ENCODE measurements around the gene HP. TPM values are rescaled to one million over a fixed set of nuclear protein-coding genes. Genes with fewer than 3 reads are reported as not detected.

Gene HP
- total and polyA plus RNA-seq, 2 donors (not counting 1 experiment from before 2014, with no cell fraction given), result not detected

DNA sequence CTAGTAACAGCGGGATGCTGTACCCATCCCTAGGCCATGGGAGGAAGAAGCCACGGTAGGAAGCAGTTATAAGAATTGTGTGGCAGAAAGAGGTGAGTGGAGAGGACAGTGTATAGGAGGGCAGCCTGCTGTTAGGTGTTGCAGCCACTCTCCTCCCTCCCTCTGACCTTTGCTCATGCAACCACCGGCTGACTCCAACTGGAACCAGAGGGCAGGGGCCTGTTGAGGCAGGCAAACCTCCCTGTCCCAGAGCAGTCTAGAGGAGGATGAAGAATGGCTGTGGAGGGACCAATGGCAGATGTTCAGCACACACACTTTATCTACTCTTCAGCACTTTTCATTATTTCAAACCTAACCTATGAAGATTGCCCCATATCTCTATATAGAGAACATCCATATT lies 36.9 kb downstream of the HP start:
- no peak overlapping the region for H3K4me2 ChIP-seq (replicated peaks; ENCODE audit: low read depth, low read length, poor library complexity, severe bottlenecking)

DNA sequence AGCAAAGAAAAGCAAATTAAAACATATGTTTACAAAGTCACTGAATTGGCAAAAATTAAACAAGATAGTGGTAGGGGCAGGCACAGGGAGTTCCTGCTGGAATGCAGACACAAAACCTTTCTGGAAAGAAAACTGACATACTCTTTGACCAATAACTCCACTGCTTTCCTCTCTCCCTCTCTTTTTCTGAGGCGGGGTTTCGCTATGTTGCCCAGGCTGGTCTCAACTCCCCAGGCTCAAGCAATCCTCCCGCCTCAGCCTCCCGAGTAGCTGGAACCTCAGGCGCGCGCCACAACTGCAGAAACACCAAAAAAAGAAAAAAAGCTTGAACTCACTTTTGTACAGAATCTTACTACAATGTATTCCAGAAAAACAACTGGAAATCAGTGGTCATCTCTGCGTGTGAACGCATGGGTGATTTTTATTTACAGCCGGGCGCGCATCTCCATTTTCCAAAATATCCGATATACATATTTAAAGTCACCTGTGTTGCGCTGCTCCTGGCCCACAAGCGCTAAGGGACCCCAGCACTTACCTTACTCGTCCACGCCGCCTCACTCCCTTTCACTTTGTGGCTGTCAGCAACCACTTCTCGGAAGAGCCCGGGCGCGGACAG lies 38.6 kb downstream of the HP start:
- Mint-ChIP-seq H3K27ac (peak overlapping the region; percentile 92), H3K27me3 (no peaks in the 10 kb centered on the region), H3K9me3 (ENCODE audit: insufficient read depth) (no peaks in the 10 kb centered on the region), H3K4me3 (peak overlapping the region; percentile 90), H3K4me1 (peaks cover 42% of the 10 kb centered on the region)
- Histone ChIP-seq H3K9ac (ENCODE audit: low read length) (peak overlapping the region; percentile 92), H4K20me1 (ENCODE audit: control insufficient read depth, insufficient read depth, low read length, poor library complexity, severe bottlenecking) (peaks cover 8% of the 10 kb centered on the region), H3K9me3 (ENCODE audit: control extremely low read depth in 1 of 3, control insufficient read depth in 2 of 3, insufficient read depth in 1 of 3, low read length in 2 of 3) (no peaks in the 10 kb centered on the region), H3K27ac (ENCODE audit: low read length in 2 of 2) (peak overlapping the region; percentile 85 to 91), H3K4me3 (ENCODE audit: control extremely low read depth in 1 of 5, extremely low read depth in 1 of 5, insufficient read depth in 1 of 5, low read depth in 2 of 5, low read length in 4 of 5) (peak overlapping the region; percentile 84 to 95 (median 88)), H2AFZ (ENCODE audit: insufficient read depth, low read depth, low read length, poor library complexity, severe bottlenecking) (peak overlapping the region; percentile 86), H3K36me3 (replicated peaks in 1 of 2; ENCODE audit: control extremely low read depth in 1 of 2, control insufficient read depth in 1 of 2, extremely low read depth in 1 of 2, insufficient read depth in 2 of 2, low read length in 1 of 2) (peaks cover 6 to 52% of the 10 kb centered on the region in 2 experiments), H3K4me2 (replicated peaks; ENCODE audit: low read depth, low read length, poor library complexity, severe bottlenecking) (peak overlapping the region; percentile 80), H3K4me1 (ENCODE audit: control insufficient read depth in 2 of 2, insufficient read depth in 2 of 2, low read length in 2 of 2) (peaks cover 20 to 28% of the 10 kb centered on the region in 2 donors), H3K79me2 (ENCODE audit: control insufficient read depth, insufficient read depth, low read length) (peaks cover 48% of the 10 kb centered on the region), H3K27me3 (replicated peaks in 1 of 4; ENCODE audit: control extremely low read depth in 1 of 4, control insufficient read depth in 3 of 4, insufficient read depth in 4 of 4, low read length in 3 of 4) (no peaks in the 10 kb centered on the region)
- TF ChIP-seq EZH2 (IDR thresholded peaks at IDR 0.05; ENCODE audit: borderline replicate concordance, insufficient read depth, low read depth, low read length, poor library complexity, severe bottlenecking), result no peak
- intact Hi-C loops (cut with micrococcal nuclease), result loop anchor here (1.0 to 10.0 kb wide), 6 partner anchors 79 to 1288 kb away; partner anchors contain the start of genes DHODH, IST1, PHLPP2 and PMFBP1
- under 1% methylated on average over 18 of the region's 22 CpGs for WGBS (ENCODE audit: insufficient coverage)
- ATAC-seq (ENCODE audit: low read depth) (peak; percentile 26), DNase-seq (no peak)
- POLR2A ChIA-PET, result no interaction called here
- CTCF ChIA-PET, result interaction anchor here (1.0 to 3.6 kb wide), 5 partner anchors 22 to 79 kb away, joined by 3 to 15 read pairs (median 3); partner anchors contain the start of gene PMFBP1

More for the DNA sequence above, 36.9 kb downstream of the HP start:
- H3K27ac ChIP-seq (ENCODE audit: low read length in 2 of 2), result no peak overlapping the region
- Mint-ChIP-seq H3K27me3 (no peaks in the 10 kb centered on the region), H3K9me3 (ENCODE audit: insufficient read depth) (no peaks in the 10 kb centered on the region), H3K4me1 (peaks cover 42% of the 10 kb centered on the region), H3K27ac (no peak overlapping the region), H3K4me3 (peak overlapping the region; percentile 2)
- peaks cover 6% of the 10 kb centered on the region for H4K20me1 ChIP-seq (ENCODE audit: control insufficient read depth, insufficient read depth, low read length, poor library complexity, severe bottlenecking)
- POLR2A ChIA-PET, result no interaction called here
- DNase-seq, result no peak
- CTCF ChIA-PET, result interaction anchor here (1.4 kb wide), 1 partner anchor 25 kb away, joined by 3 read pairs; no protein-coding TSS in a partner anchor
- H3K4me1 ChIP-seq (ENCODE audit: control insufficient read depth in 2 of 2, insufficient read depth in 2 of 2, low read length in 2 of 2), result peaks cover 20 to 28% of the 10 kb centered on the region in 2 donors
- H3K4me3 ChIP-seq (ENCODE audit: control extremely low read depth in 1 of 5, extremely low read depth in 1 of 5, insufficient read depth in 1 of 5, low read depth in 2 of 5, low read length in 4 of 5), result no peak overlapping the region
- H3K79me2 ChIP-seq (ENCODE audit: control insufficient read depth, insufficient read depth, low read length), result peaks cover 41% of the 10 kb centered on the region
- peaks cover 6 to 45% of the 10 kb centered on the region in 2 experiments for H3K36me3 ChIP-seq (replicated peaks in 1 of 2; ENCODE audit: control extremely low read depth in 1 of 2, control insufficient read depth in 1 of 2, extremely low read depth in 1 of 2, insufficient read depth in 2 of 2, low read length in 1 of 2)
- H3K9ac ChIP-seq (ENCODE audit: low read length), result no peak overlapping the region
- WGBS (ENCODE audit: insufficient coverage), result 100% methylated on average over 1 of the region's 3 CpGs
- H2AFZ ChIP-seq (ENCODE audit: insufficient read depth, low read depth, low read length, poor library complexity, severe bottlenecking), result no peak overlapping the region
- no peak for TF ChIP-seq EZH2 (IDR thresholded peaks at IDR 0.05; ENCODE audit: borderline replicate concordance, insufficient read depth, low read depth, low read length, poor library complexity, severe bottlenecking)
- TF ChIP-seq, protein P1, sequence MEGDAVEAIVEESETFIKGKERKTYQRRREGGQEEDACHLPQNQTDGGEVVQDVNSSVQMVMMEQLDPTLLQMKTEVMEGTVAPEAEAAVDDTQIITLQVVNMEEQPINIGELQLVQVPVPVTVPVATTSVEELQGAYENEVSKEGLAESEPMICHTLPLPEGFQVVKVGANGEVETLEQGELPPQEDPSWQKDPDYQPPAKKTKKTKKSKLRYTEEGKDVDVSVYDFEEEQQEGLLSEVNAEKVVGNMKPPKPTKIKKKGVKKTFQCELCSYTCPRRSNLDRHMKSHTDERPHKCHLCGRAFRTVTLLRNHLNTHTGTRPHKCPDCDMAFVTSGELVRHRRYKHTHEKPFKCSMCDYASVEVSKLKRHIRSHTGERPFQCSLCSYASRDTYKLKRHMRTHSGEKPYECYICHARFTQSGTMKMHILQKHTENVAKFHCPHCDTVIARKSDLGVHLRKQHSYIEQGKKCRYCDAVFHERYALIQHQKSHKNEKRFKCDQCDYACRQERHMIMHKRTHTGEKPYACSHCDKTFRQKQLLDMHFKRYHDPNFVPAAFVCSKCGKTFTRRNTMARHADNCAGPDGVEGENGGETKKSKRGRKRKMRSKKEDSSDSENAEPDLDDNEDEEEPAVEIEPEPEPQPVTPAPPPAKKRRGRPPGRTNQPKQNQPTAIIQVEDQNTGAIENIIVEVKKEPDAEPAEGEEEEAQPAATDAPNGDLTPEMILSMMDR (IDR thresholded peaks at IDR 0.05), result no peak
- no peak for ATAC-seq (ENCODE audit: low read depth)
- intact Hi-C loops (cut with micrococcal nuclease), result loop anchor here (5.0 to 10.0 kb wide), 2 partner anchors 194 to 1286 kb away; partner anchors contain the start of genes IST1 and VAC14
- no peaks in the 10 kb centered on the region for H3K9me3 ChIP-seq (ENCODE audit: control extremely low read depth in 1 of 3, control insufficient read depth in 2 of 3, insufficient read depth in 1 of 3, low read length in 2 of 3)
- H3K27me3 ChIP-seq (replicated peaks in 1 of 4; ENCODE audit: control extremely low read depth in 1 of 4, control insufficient read depth in 3 of 4, insufficient read depth in 4 of 4, low read length in 3 of 4), result no peaks in the 10 kb centered on the region
